HUES48 (cell line): ENCODE results near the gene UBXN11.
A peak's percentile ranks its signal among the peaks of the same experiment; 100 is the strongest.

Source experiments
- H3K27ac ChIP-seq: one replicate; pipeline ENCODE4 v1.7.0; 2013; ENCODE audit warnings: low read depth, low read length, inconsistent platforms
- H3K27me3 ChIP-seq: 2 replicates; pipeline ENCODE4 v1.6.1; 2013; ENCODE audit warnings: mild to moderate bottlenecking, low read length; ENCODE audit not compliant: control insufficient read depth, insufficient read depth
- H3K36me3 ChIP-seq: 2 replicates; pipeline ENCODE4 v1.6.1; 2013; ENCODE audit warnings: low read length; ENCODE audit not compliant: control insufficient read depth, insufficient read depth
- H3K4me1 ChIP-seq: 2 replicates; pipeline ENCODE4 v1.6.1; 2013; ENCODE audit warnings: mild to moderate bottlenecking, low read length; ENCODE audit not compliant: control insufficient read depth, insufficient read depth
- H3K4me3 ChIP-seq: 2 replicates; pipeline ENCODE4 v1.5.1; 2013; ENCODE audit warnings: mild to moderate bottlenecking, low read depth, low read length
- H3K9ac ChIP-seq: 2 replicates; pipeline ENCODE4 v1.6.1; 2013; ENCODE audit warnings: mild to moderate bottlenecking, low read depth, low read length, moderate library complexity
- H3K9me3 ChIP-seq: 2 replicates; pipeline ENCODE4 v1.6.1; 2013; ENCODE audit warnings: low read length; ENCODE audit not compliant: control insufficient read depth, insufficient read depth

UBXN11 gene

GRCh38 chr1:26306290-26307229 is at the start of gene UBXN11:
Gene UBXN11, minus strand, starts transcription at chr1:26306636. Its CDS starts 3,753 bp downstream, at chr1:26302883.
- peaks cover 10% of the 10 kb centered on the region for H3K4me1 ChIP-seq
- H3K36me3 ChIP-seq, result no peaks in the 10 kb centered on the region
- H3K27ac ChIP-seq, result peak within 1 kb of the TSS; percentile 73
- H3K9ac ChIP-seq, result peak within 1 kb of the TSS; percentile 78
- H3K4me3 ChIP-seq, result peak within 1 kb of the TSS; percentile 99
- H3K27me3 ChIP-seq, result no peaks in the 10 kb centered on the region
- H3K9me3 ChIP-seq, result no peaks in the 10 kb centered on the region

- H3K36me3 ChIP-seq, result no peaks in the 10 kb centered on the region
- peaks cover 21% of the 10 kb centered on the region for H3K27me3 ChIP-seq
- no peak overlapping the region for H3K27ac ChIP-seq
- H3K9ac ChIP-seq, result no peak overlapping the region
- no peaks in the 10 kb centered on the region for H3K9me3 ChIP-seq
- H3K4me3 ChIP-seq, result no peak overlapping the region
- H3K4me1 ChIP-seq, result peaks cover 20% of the 10 kb centered on the region
Measured at GRCh38 chr1:26356106-26356505, 49.7 kb upstream of the UBXN11 start.

- H3K4me3 ChIP-seq, result no peak overlapping the region
- peaks cover 13% of the 10 kb centered on the region; the same call in 1 of the 2 replicates for H3K27me3 ChIP-seq
- H3K36me3 ChIP-seq, result no peaks in the 10 kb centered on the region
- no peaks in the 10 kb centered on the region for H3K9me3 ChIP-seq
- H3K27ac ChIP-seq, result no peak overlapping the region
- H3K4me1 ChIP-seq, result peaks cover 22% of the 10 kb centered on the region
- H3K9ac ChIP-seq, result no peak overlapping the region
Measured at GRCh38 chr1:26354972-26355371, 48.5 kb upstream of the UBXN11 start.

GRCh38 chr1:26353976-26354820 is 47.8 kb upstream of the UBXN11 start, which contains the start of gene CRYBG2:
Gene CRYBG2, minus strand, starts transcription at chr1:26354130. Its CDS starts 7,473 bp downstream, at chr1:26346657.
- H3K27me3 ChIP-seq, result peaks cover 7% of the 10 kb centered on the region; the same call in 1 of the 2 replicates
- H3K4me1 ChIP-seq, result peaks cover 21% of the 10 kb centered on the region
- no peak within 1 kb of the TSS for H3K4me3 ChIP-seq
- H3K36me3 ChIP-seq, result no peaks in the 10 kb centered on the region
- H3K27ac ChIP-seq, result no peak within 1 kb of the TSS
- no peak within 1 kb of the TSS for H3K9ac ChIP-seq
- no peaks in the 10 kb centered on the region for H3K9me3 ChIP-seq

- no peak overlapping the region for H3K9ac ChIP-seq
- no peak overlapping the region for H3K27ac ChIP-seq
- peaks cover 14% of the 10 kb centered on the region for H3K4me1 ChIP-seq
- no peak overlapping the region for H3K4me3 ChIP-seq
- H3K27me3 ChIP-seq, result no peaks in the 10 kb centered on the region
- no peaks in the 10 kb centered on the region for H3K9me3 ChIP-seq
- no peaks in the 10 kb centered on the region for H3K36me3 ChIP-seq
Measured at GRCh38 chr1:26353210-26353859, 46.9 kb upstream of the UBXN11 start.

GRCh38 chr1:26352338-26352679 is 45.9 kb upstream of the UBXN11 start:
- H3K9ac ChIP-seq, result no peak overlapping the region

GRCh38 chr1:26351590-26352337 is 45.3 kb upstream of the UBXN11 start:
- Histone ChIP-seq H3K4me1 (peaks cover 12% of the 10 kb centered on the region), H3K27me3 (no peaks in the 10 kb centered on the region), H3K27ac (peak overlapping the region; percentile 89), H3K9ac (no peak overlapping the region), H3K9me3 (no peaks in the 10 kb centered on the region), H3K36me3 (no peaks in the 10 kb centered on the region), H3K4me3 (no peak overlapping the region)

More at GRCh38 chr1:26352338-26352679, 45.9 kb upstream of the UBXN11 start:
- Histone ChIP-seq H3K9me3 (no peaks in the 10 kb centered on the region), H3K4me3 (no peak overlapping the region), H3K36me3 (no peaks in the 10 kb centered on the region), H3K27me3 (no peaks in the 10 kb centered on the region), H3K27ac (no peak overlapping the region), H3K4me1 (peaks cover 14% of the 10 kb centered on the region)

GRCh38 chr1:26350701-26351589 is 44.5 kb upstream of the UBXN11 start:
- Histone ChIP-seq H3K4me3 (no peak overlapping the region), H3K4me1 (peaks cover 10% of the 10 kb centered on the region), H3K9ac (no peak overlapping the region), H3K27ac (peak overlapping the region; percentile 89), H3K36me3 (no peaks in the 10 kb centered on the region), H3K9me3 (no peaks in the 10 kb centered on the region), H3K27me3 (no peaks in the 10 kb centered on the region)

- peak overlapping the region; percentile 89 for H3K27ac ChIP-seq
- no peaks in the 10 kb centered on the region for H3K36me3 ChIP-seq
- H3K27me3 ChIP-seq, result no peaks in the 10 kb centered on the region
- peaks cover 10% of the 10 kb centered on the region for H3K4me1 ChIP-seq
- H3K9me3 ChIP-seq, result no peaks in the 10 kb centered on the region
- no peak overlapping the region for H3K9ac ChIP-seq
- H3K4me3 ChIP-seq, result no peak overlapping the region
Measured at GRCh38 chr1:26350343-26350700, 43.9 kb upstream of the UBXN11 start.
